Body of pancreas (tissue), 4 donors: ENCODE measurements around the gene FYB1. TPM values are rescaled to one million over a fixed set of nuclear protein-coding genes. Genes with fewer than 3 reads are reported as not detected.
"Not testable (repeated sequence)": the region's sequence is repeated elsewhere in the genome, so short reads cannot be mapped to it uniquely, and the experiment has no call there.

Source experiments
- ATAC-seq: fragments of 150-250 bp; one replicate; pipeline ENCODE4 v1.9.1; 2016
- DNase-seq, 4 donors: peaks; one replicate each; pipeline ENCODE4 v3.0.0-alpha.2; 2019
- H3K27ac ChIP-seq, 4 donors: fragments of 200-600 bp; sonication (generic); 1 replicate in 3 of 4; 2 replicates in 1 of 4; pipeline versions ENCODE4 v1.5.1 to v1.6.1; 2016 to 2019; ENCODE audit warnings: mild to moderate bottlenecking in 1 of 4, mixed read lengths in 1 of 4, moderate library complexity in 1 of 4
- H3K27me3 ChIP-seq, 2 donors: fragments of 200-600 bp; sonication (generic); one replicate each; pipeline ENCODE4 v1.6.0; 2016; ENCODE audit warnings: mild to moderate bottlenecking in 1 of 2
- H3K36me3 ChIP-seq, 2 donors: fragments of 200-600 bp; sonication (generic); replicated peaks in 1 of 2; 2 replicates each; pipeline ENCODE4 v1.5.1; 2016; ENCODE audit warnings: low read depth in 2 of 2; ENCODE audit not compliant: insufficient read depth in 1 of 2
- H3K4me1 ChIP-seq: fragments of 200-600 bp; sonication (generic); one replicate; pipeline ENCODE4 v1.6.0; 2016
- H3K4me3 ChIP-seq, 2 donors: fragments of 200-600 bp; sonication (generic); 1 replicate in 1 of 2; 2 replicates in 1 of 2; pipeline ENCODE4 v1.5.1; 2016 to 2019
- H3K9me3 ChIP-seq, 3 donors: fragments of 200-600 bp; sonication (generic); 1 replicate in 2 of 3; 2 replicates in 1 of 3; pipeline ENCODE4 v1.5.1; 2016
- CTCF ChIP-seq, 7 experiments: fragments of 450-650 bp in 4 of 7; fragments of 200-600 bp in 3 of 7; sonication (generic) in 3 of 7; IDR thresholded peaks; one replicate each; pipeline ENCODE4 v1.5.1; 2016 to 2019; ENCODE audit warnings: antibody characterized with exemption in 7 of 7
- POLR2A ChIP-seq, 3 donors: fragments of 450-650 bp; IDR thresholded peaks; one replicate each; pipeline ENCODE4 v1.6.1; 2016; ENCODE audit warnings: antibody characterized with exemption in 3 of 3, mild to moderate bottlenecking in 2 of 3
- WGBS, 2 donors: methylation state at CpG; one replicate each; pipeline ENCODE4 v1.1.5; 2017; 5-methylcytosine and 5-hydroxymethylcytosine counted together
- intact Hi-C: fragments of 100-400 bp; cut with DNase I; formaldehyde crosslinking; loops from one replicate; pipeline ENCODE4 v1.15.1; 2023
- total RNA-seq, 2 donors: library from RNA; depleted of rRNA; stranded (reverse); fragments of >200 nt; gene quantifications; one replicate each; pipeline ENCODE4 v1.1.0, GENCODE V29; 2016

Gene FYB1
- total RNA-seq, 2 donors from 2014 or later: 2.9 to 3.0 TPM

GRCh38 chr5:39225405-39226099 lies 6.2 kb upstream of the FYB1 start:
- WGBS, 2 donors: 50 to 62% methylated on average over 2 of the region's 2 CpGs
- Histone ChIP-seq H3K27ac (no peak overlapping the region), H3K27me3 (no peaks in the 10 kb centered on the region), H3K4me3 (no peak overlapping the region), H3K36me3 (no peaks in the 10 kb centered on the region), H3K4me1 (no peaks in the 10 kb centered on the region), H3K9me3 (no peaks in the 10 kb centered on the region)
- ATAC-seq: no peak
- intact Hi-C loops: loop anchor here (10.0 kb wide), 1 partner anchor 329 kb away; no protein-coding TSS in a partner anchor
- DNase-seq: no peak
- TF ChIP-seq POLR2A (IDR thresholded peaks at IDR 0.05): no peak
- TF ChIP-seq CTCF (IDR thresholded peaks at IDR 0.05): no peak

- Histone ChIP-seq H3K9me3 (no peaks in the 10 kb centered on the region), H3K4me3 (no peak overlapping the region), H3K27ac (peak overlapping the region in 1 of 4 donors; percentile 42), H3K4me1 (no peaks in the 10 kb centered on the region), H3K36me3 (no peaks in the 10 kb centered on the region), H3K27me3 (no peaks in the 10 kb centered on the region)
- no peak for ATAC-seq
- 32 to 54% methylated on average over 5 of the region's 5 CpGs for WGBS, 2 donors
- DNase-seq: peak in 1 of 4 donors; percentile 48
- intact Hi-C loops: loop anchor here (10.0 kb wide), 1 partner anchor 331 kb away; no protein-coding TSS in a partner anchor
- TF ChIP-seq POLR2A (IDR thresholded peaks at IDR 0.05): no peak
- TF ChIP-seq CTCF (IDR thresholded peaks at IDR 0.05): no peak
Measured at GRCh38 chr5:39224196-39224761, 4.9 kb upstream of the FYB1 start.

- H3K27me3 ChIP-seq: no peaks in the 10 kb centered on the region
- no peak for DNase-seq
Measured at GRCh38 chr5:39223565-39224156, 4.3 kb upstream of the FYB1 start.

GRCh38 chr5:39221671-39222070 lies 2.3 kb upstream of the FYB1 start:
- not testable (repeated sequence) for H3K9me3 ChIP-seq, H3K4me3 ChIP-seq, ATAC-seq, H3K27ac ChIP-seq, DNase-seq, H3K36me3 ChIP-seq, H3K27me3 ChIP-seq, H3K4me1 ChIP-seq
- 93 to 94% methylated on average over 5 of the region's 5 CpGs for WGBS, 2 donors
- intact Hi-C loops: loop anchor here (10.0 kb wide), 1 partner anchor 333 kb away; no protein-coding TSS in a partner anchor

More at GRCh38 chr5:39223565-39224156, 4.3 kb upstream of the FYB1 start:
- TF ChIP-seq CTCF (IDR thresholded peaks at IDR 0.05): no peak
- TF ChIP-seq POLR2A (IDR thresholded peaks at IDR 0.05): no peak
- 55 to 64% methylated on average over 3 of the region's 3 CpGs for WGBS, 2 donors
- intact Hi-C loops: loop anchor here (10.0 kb wide), 1 partner anchor 331 kb away; no protein-coding TSS in a partner anchor
- no peaks in the 10 kb centered on the region for H3K4me1 ChIP-seq
- H3K27ac ChIP-seq: peak overlapping the region in 1 of 4 donors; percentile 42
- no peak for ATAC-seq
- no peak overlapping the region for H3K4me3 ChIP-seq
- H3K9me3 ChIP-seq: no peaks in the 10 kb centered on the region
- no peaks in the 10 kb centered on the region for H3K36me3 ChIP-seq

GRCh38 chr5:39220280-39221030 lies 1.1 kb upstream of the FYB1 start:
- intact Hi-C loops: loop anchor here (10.0 kb wide), 1 partner anchor 334 kb away; no protein-coding TSS in a partner anchor
- no peaks in the 10 kb centered on the region for H3K9me3 ChIP-seq
- H3K36me3 ChIP-seq: no peaks in the 10 kb centered on the region
- H3K4me3 ChIP-seq: no peak overlapping the region
- 82% methylated on average over 4 of the region's 4 CpGs for whole genome bisulfite sequencing, 2 donors
- ATAC-seq (no peak), DNase-seq (no peak)
- no peaks in the 10 kb centered on the region for H3K27me3 ChIP-seq
- no peak overlapping the region for H3K27ac ChIP-seq
- TF ChIP-seq CTCF (IDR thresholded peaks at IDR 0.05): no peak
- no peak for TF ChIP-seq POLR2A (IDR thresholded peaks at IDR 0.05)
- H3K4me1 ChIP-seq: no peaks in the 10 kb centered on the region
